ENCODE results near the gene ST3GAL3.
"Not testable (repeated sequence)": the region's sequence is repeated elsewhere in the genome, so short reads cannot be mapped to it uniquely, and the experiment has no call there.

- not testable (repeated sequence) for TF ChIP-seq CTCF, POLR2A (IDR thresholded peaks at IDR 0.05)
These were observed 70.6 kb downstream of the ST3GAL3 start for GRCh38 chr1:43777916-43778315.

Measured in vagina (tissue), 2 donors.